Limb (tissue), 2 donors: ENCODE results near the gene FRG2B.
"Not testable (repeated sequence)": the region's sequence is repeated elsewhere in the genome, so short reads cannot be mapped to it uniquely, and the experiment has no call there.

Experiments used
- DNase-seq, 2 donors: peaks; one replicate each; pipeline ENCODE4 v3.0.0-alpha.2; 2016; ENCODE audit errors: extremely low spot score in 2 of 2

The FRG2B gene

DNA sequence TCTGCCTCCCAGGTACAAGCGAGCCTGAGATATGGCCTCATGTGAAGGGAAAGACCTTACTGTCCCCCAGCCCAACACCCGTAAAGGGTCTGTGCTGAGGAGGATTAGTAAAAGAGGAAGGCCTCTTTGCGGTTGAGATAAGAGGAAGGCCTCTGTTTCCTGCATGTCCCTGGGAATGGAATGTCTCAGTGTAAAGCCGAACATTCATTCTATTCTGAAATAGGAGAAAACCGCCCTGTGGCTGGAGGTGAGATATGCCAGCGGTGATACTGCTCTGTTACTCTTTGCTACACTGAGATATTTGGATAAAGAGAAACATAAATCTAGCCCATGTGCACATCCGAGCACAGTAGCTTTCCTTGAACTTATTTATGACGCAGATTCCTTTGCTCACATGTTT lies 26.7 kb downstream of the FRG2B start:
- DNase-seq: not testable (repeated sequence)

DNA sequence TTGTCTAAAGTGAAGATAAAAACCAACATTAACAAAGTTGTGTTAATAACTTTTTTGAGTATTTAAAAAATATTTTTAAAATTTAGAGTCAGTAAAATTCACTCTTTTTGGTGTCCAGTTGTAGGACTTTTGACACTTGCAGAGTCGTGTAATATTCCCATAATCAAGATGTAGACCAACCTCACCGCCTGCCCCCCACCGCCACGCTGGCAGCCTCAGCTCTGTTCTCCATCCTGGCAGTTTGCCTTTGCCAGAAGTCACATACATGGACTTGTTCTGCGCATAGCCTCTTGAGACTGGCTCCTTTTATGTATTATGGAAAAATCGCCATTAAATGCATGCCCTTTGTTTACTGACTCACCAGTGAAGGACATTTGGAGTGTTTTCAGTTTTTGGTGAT lies 33.9 kb downstream of the FRG2B start:
- DNase-seq: no peak

DNA sequence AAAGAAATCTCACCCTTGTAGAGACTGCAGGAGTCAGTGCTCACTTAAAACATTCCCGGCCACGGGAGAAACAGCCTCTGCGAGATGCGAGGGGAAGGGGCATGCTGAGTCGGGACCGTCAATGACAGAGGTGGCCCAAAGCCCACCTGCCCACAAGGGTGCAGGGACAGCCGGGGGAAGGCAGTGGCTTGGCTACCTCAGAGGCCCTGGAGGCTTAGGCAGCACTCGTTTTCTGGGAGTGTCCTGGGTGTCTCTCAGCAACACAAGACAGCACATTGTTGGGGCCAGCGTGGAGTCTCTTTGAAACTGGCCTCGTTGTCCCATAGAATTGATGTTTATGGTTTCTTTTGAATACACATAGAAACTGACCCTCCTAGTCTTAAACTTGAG lies 35.6 kb downstream of the FRG2B start:
- DNase-seq: no peak

DNA sequence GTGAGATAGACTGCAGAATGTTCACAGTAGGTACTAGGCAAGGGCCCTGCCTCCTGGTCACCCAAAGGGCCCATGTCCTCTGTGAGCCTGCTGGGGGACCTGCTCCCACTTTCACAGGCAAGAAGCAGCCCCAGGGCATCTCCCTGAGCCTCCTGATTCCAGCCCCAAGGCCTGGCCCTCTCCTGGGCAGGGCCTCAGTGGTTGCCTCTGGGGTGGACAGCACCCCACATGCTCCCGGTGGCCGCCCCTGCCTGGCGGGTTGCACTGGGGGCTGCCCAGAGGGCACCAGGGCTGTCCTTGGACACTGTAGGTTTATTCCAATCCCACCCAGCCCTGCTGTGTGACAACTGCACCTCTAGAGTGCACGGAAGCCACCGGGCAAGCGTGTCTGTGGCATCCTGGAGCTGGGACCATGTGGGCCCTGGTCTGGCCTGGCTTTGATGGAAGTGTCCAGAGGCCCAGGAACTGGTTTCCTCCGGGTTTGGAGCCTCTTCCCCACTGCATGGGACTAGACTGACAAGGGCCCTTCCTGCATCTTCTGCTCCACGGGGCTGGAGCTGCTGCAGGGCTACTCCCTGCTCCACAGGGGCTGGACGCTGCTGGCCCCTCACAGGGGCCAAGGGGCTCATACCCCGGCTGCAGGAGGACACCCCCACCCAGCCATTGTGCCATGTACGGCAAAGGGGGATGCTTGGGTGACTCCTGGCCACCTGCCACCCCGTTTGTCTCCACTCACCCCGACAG lies 36.2 kb downstream of the FRG2B start:
- no peak for DNase-seq

DNA sequence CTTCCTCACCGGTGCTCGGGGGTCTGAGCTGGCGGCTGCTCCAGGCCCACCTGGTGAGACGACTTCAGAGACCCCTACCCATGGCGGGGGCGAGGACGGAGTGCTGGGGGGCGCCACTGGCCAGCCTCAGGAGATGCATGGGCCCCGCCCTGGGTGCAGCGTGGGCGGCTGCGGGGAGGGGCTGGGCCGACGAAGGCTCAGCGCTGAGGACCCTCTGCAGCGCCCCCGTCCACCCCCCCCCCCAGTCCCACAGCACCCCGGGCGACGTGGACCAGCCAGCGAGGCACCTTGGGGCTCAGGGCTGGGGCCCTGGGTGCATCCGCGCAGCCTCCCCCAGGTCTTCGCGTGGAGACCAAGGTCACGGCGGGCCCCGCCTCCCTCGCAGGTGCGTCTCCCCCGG lies 49.6 kb downstream of the FRG2B start:
- DNase-seq: not testable (repeated sequence)
